ENCODE data around the gene CGB8.
"Not testable (repeated sequence)": the region's sequence is repeated elsewhere in the genome, so short reads cannot be mapped to it uniquely, and the experiment has no call there.

GRCh38 chr19:49056902-49057596 lies 8.1 kb upstream of the CGB8 start:
- TF ChIP-seq CTCF (IDR thresholded peaks at IDR 0.05; ENCODE audit: low read length); EZH2phosphoT487 (IDR thresholded peaks at IDR 0.05; ENCODE audit: low read length); EZH2 (optimal IDR thresholded peaks at IDR 0.05; ENCODE audit: low read depth, low read length): not testable (repeated sequence)
